Choroid plexus epithelial cell (primary cell): ENCODE data around the gene LTBP1.

ENCODE experiments used
- DNase-seq: peaks from one replicate; pipeline ENCODE4 v3.0.0-alpha.2; 2010; ENCODE audit warnings: low read depth
- H3K4me3 ChIP-seq: 2 replicates; pipeline ENCODE4 v1.5.1; 2011; ENCODE audit warnings: low read depth, mild to moderate bottlenecking, control low read depth, low read length, moderate library complexity
- CTCF ChIP-seq: conservative IDR thresholded peaks from 2 replicates; pipeline ENCODE4 v1.5.1; 2011; ENCODE audit warnings: low read depth, mild to moderate bottlenecking, control low read depth, inconsistent platforms, low read length, moderate library complexity

LTBP1 gene

GRCh38 chr2:33444967-33445366, 498.2 kb downstream of the LTBP1 start:
- H3K4me3 ChIP-seq, result no peak overlapping the region
- no peak for DNase-seq
- no peak for TF ChIP-seq CTCF

- TF ChIP-seq CTCF, result no peak
- DNase-seq, result no peak
- H3K4me3 ChIP-seq, result no peak overlapping the region
These were observed 501.6 kb downstream of the LTBP1 start for GRCh38 chr2:33448220-33448899.
